CD14-positive monocyte (primary cell): ENCODE results near the gene GP9. TPM values are rescaled to one million over a fixed set of nuclear protein-coding genes. Genes with fewer than 3 reads are reported as not detected.

Experiments
- DNase-seq, 3 donors: peaks; one replicate each; pipeline ENCODE4 v3.0.0-alpha.2; 2011 to 2022
- H2AFZ ChIP-seq: 2 replicates; pipeline ENCODE4 v1.6.0; 2012; ENCODE audit warnings: mild to moderate bottlenecking, low read depth, low read length, inconsistent platforms; ENCODE audit not compliant: insufficient read depth, poor library complexity, severe bottlenecking
- H3K27ac ChIP-seq, 2 donors: 1 replicate in 1 of 2; 2 replicates in 1 of 2; pipeline ENCODE4 v1.5.1; 2012 to 2013; ENCODE audit warnings: low read length in 2 of 2, control low read depth in 1 of 2, inconsistent platforms in 1 of 2, low read depth in 1 of 2, mild to moderate bottlenecking in 1 of 2
- H3K27me3 ChIP-seq, 2 donors: one replicate each; pipeline versions ENCODE4 v1.6.0 to v1.6.1; 2011 to 2013; ENCODE audit warnings: low read length in 2 of 2; ENCODE audit not compliant: control insufficient read depth in 2 of 2, insufficient read depth in 2 of 2
- H3K36me3 ChIP-seq, 2 donors: replicated peaks in 1 of 2; 1 replicate in 1 of 2; 2 replicates in 1 of 2; pipeline versions ENCODE4 v1.5.1 to v1.6.1; 2012 to 2013; ENCODE audit warnings: low read length in 2 of 2, control low read depth in 1 of 2, inconsistent platforms in 1 of 2, mild to moderate bottlenecking in 1 of 2; ENCODE audit not compliant: insufficient read depth in 2 of 2, control insufficient read depth in 1 of 2
- H3K4me1 ChIP-seq, 2 donors: 1 replicate in 1 of 2; 2 replicates in 1 of 2; pipeline versions ENCODE4 v1.5.1 to v1.6.1; 2012 to 2013; ENCODE audit warnings: low read length in 2 of 2, control low read depth in 1 of 2, inconsistent platforms in 1 of 2, mild to moderate bottlenecking in 1 of 2, moderate library complexity in 1 of 2; ENCODE audit not compliant: insufficient read depth in 2 of 2, control insufficient read depth in 1 of 2
- H3K4me2 ChIP-seq: replicated peaks from 2 replicates; pipeline ENCODE3; 2012; ENCODE audit warnings: low read length, moderate library complexity, mild to moderate bottlenecking; ENCODE audit not compliant: poor library complexity, severe bottlenecking; ENCODE audit errors: extremely low read depth
- H3K4me3 ChIP-seq, 3 experiments: fragments of 200-600 bp in 1 of 3; sonication (generic) in 1 of 3; replicated peaks in 1 of 3; 1 replicate in 2 of 3; 2 replicates in 1 of 3; pipeline ENCODE4 v1.5.1; 2011 to 2013; ENCODE audit warnings: low read length in 3 of 3, mild to moderate bottlenecking in 3 of 3, control low read depth in 2 of 3, low read depth in 2 of 3, inconsistent platforms in 1 of 3, moderate library complexity in 1 of 3
- H3K79me2 ChIP-seq: 2 replicates; pipeline ENCODE4 v1.6.0; 2012; ENCODE audit warnings: mild to moderate bottlenecking, control low read depth, inconsistent platforms, low read length, moderate library complexity; ENCODE audit not compliant: insufficient read depth
- H3K9ac ChIP-seq: 2 replicates; pipeline ENCODE4 v1.6.0; 2017; ENCODE audit warnings: low read length, mild to moderate bottlenecking; ENCODE audit not compliant: insufficient read depth, poor library complexity, severe bottlenecking
- H3K9me3 ChIP-seq, 2 donors: replicated peaks in 1 of 2; 1 replicate in 1 of 2; 2 replicates in 1 of 2; pipeline versions ENCODE4 v1.5.1 to v1.6.1; 2012 to 2013; ENCODE audit warnings: low read length in 2 of 2, control low read depth in 1 of 2; ENCODE audit not compliant: control insufficient read depth in 1 of 2, insufficient read depth in 1 of 2
- H4K20me1 ChIP-seq: 2 replicates; pipeline ENCODE4 v1.6.0; 2012; ENCODE audit warnings: mild to moderate bottlenecking, low read length, control low read depth, moderate library complexity; ENCODE audit not compliant: insufficient read depth
- H3K27ac Mint-ChIP-seq, 7 donors: one replicate each; pipeline ENCODE4 v1.8.0; 2020; ENCODE audit warnings: mild to moderate bottlenecking in 7 of 7, mixed read lengths in 7 of 7, moderate library complexity in 6 of 7, inconsistent platforms in 2 of 7
- H3K27me3 Mint-ChIP-seq, 3 donors: one replicate each; pipeline ENCODE4 v1.8.0; 2021 to 2022; ENCODE audit warnings: low read depth in 3 of 3, mild to moderate bottlenecking in 3 of 3, mixed read lengths in 3 of 3, moderate library complexity in 3 of 3, inconsistent platforms in 1 of 3
- H3K36me3 Mint-ChIP-seq, 2 donors: one replicate each; pipeline ENCODE4 v1.8.0; 2020; ENCODE audit warnings: mixed read lengths in 2 of 2, inconsistent platforms in 1 of 2, mild to moderate bottlenecking in 1 of 2
- H3K4me1 Mint-ChIP-seq: one replicate; pipeline ENCODE4 v1.8.0; 2020; ENCODE audit warnings: mild to moderate bottlenecking, mixed read lengths
- H3K4me3 Mint-ChIP-seq, 2 donors: one replicate each; pipeline ENCODE4 v1.8.0; 2020; ENCODE audit warnings: mild to moderate bottlenecking in 2 of 2, mixed read lengths in 2 of 2, moderate library complexity in 1 of 2
- H3K9me3 Mint-ChIP-seq, 7 donors: one replicate each; pipeline ENCODE4 v1.8.0; 2020 to 2022; ENCODE audit warnings: mixed read lengths in 7 of 7, mild to moderate bottlenecking in 6 of 7, moderate library complexity in 6 of 7, inconsistent platforms in 2 of 7
- WGBS: methylation state at CpG from one replicate; pipeline ENCODE4 v1.1.5; 2013; ENCODE audit warnings: missing lambda C conversion rate; ENCODE audit not compliant: insufficient coverage; 5-methylcytosine and 5-hydroxymethylcytosine counted together
- intact Hi-C, 2 donors: fragments of 100-400 bp; cut with micrococcal nuclease; formaldehyde crosslinking; loops; one replicate each; pipeline versions ENCODE4 v1.15.0 to v1.15.1; 2023
- polyA plus RNA-seq, 3 donors: library from polyadenylated mRNA; depleted of rRNA in 1 of 3; unstranded in 2 of 3; stranded (reverse) in 1 of 3; fragments of 300-500 nt in 2 of 3; fragments of >200 nt in 1 of 3; fragmentation: Illumina TruSeq in 2 of 3; gene quantifications; 1 replicate in 2 of 3; 2 replicates in 1 of 3; pipeline ENCODE4 v1.2.3, GENCODE V29; 2012 to 2021
- TF ChIP-seq, protein P1 (sequence below): fragments of 200-600 bp; IDR thresholded peaks from one replicate; pipeline ENCODE4 v1.8.0; 2022; ENCODE audit warnings: antibody characterized with exemption, mild to moderate bottlenecking

GP9 gene
- polyA plus RNA-seq, 3 donors: 0.74 to 2.7 TPM; not detected in 1

DNA sequence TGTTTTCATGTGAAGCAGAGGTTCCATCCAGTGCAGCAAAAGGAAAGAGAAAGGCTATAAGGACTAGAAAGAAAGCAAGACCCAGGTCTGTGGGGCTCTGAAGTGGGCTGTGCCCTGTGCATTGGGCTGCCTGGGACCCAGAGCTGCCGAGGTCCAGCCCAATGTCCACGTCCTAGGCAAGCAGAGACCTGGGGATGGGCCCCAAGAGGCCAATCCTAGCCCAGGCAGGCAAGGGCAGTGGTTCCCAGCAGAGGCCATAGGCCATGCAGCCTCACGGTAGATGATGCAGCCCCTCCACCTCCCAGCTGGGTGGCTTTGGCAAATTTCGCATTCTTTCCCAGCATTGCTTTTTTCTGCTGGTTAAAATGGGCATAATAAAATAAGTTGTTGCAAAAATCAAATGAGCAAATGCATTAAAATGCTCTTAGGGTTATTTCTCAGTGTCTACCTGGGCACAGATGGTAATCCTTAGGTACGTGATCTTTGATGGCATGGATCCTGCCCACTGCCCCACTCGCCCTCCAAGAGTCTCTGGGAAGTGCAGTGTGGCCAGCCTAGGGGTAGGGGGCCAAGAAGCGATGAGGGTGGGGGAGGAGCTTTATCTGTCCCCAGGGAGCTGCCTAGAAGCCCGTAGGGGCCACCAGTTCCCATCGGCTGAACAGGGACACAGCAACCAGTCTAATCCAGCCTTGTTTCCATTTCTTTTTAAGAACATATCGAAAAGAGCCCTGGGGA lies 22.3 kb upstream of the GP9 start:
- intact Hi-C loops: no loop called here
- Mint-ChIP-seq H3K9me3 (peaks cover 0 to 2% (median 0%) of the 10 kb centered on the region in 7 donors), H3K36me3 (no peaks in the 10 kb centered on the region), H3K27ac (peak overlapping the region in 1 of 7 donors; percentile 51), H3K27me3 (peaks cover 4 to 22% (median 16%) of the 10 kb centered on the region in 3 donors), H3K4me1 (peaks cover 4% of the 10 kb centered on the region), H3K4me3 (no peak overlapping the region)
- H3K4me1 ChIP-seq: no peaks in the 10 kb centered on the region
- no peak for DNase-seq
- H4K20me1 ChIP-seq: no peaks in the 10 kb centered on the region
- H3K79me2 ChIP-seq: no peaks in the 10 kb centered on the region
- no peak overlapping the region for H3K4me2 ChIP-seq
- peaks cover 0 to 7% of the 10 kb centered on the region in 2 donors for H3K27me3 ChIP-seq
- H3K36me3 ChIP-seq: no peaks in the 10 kb centered on the region
- 94% methylated on average over 4 of the region's 10 CpGs for WGBS
- H3K27ac ChIP-seq: no peak overlapping the region
- H3K4me3 ChIP-seq: no peak overlapping the region
- H3K9ac ChIP-seq: no peak overlapping the region
- TF ChIP-seq, protein P1, sequence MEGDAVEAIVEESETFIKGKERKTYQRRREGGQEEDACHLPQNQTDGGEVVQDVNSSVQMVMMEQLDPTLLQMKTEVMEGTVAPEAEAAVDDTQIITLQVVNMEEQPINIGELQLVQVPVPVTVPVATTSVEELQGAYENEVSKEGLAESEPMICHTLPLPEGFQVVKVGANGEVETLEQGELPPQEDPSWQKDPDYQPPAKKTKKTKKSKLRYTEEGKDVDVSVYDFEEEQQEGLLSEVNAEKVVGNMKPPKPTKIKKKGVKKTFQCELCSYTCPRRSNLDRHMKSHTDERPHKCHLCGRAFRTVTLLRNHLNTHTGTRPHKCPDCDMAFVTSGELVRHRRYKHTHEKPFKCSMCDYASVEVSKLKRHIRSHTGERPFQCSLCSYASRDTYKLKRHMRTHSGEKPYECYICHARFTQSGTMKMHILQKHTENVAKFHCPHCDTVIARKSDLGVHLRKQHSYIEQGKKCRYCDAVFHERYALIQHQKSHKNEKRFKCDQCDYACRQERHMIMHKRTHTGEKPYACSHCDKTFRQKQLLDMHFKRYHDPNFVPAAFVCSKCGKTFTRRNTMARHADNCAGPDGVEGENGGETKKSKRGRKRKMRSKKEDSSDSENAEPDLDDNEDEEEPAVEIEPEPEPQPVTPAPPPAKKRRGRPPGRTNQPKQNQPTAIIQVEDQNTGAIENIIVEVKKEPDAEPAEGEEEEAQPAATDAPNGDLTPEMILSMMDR: no peak
- H2AFZ ChIP-seq: no peak overlapping the region
- H3K9me3 ChIP-seq: no peaks in the 10 kb centered on the region

DNA sequence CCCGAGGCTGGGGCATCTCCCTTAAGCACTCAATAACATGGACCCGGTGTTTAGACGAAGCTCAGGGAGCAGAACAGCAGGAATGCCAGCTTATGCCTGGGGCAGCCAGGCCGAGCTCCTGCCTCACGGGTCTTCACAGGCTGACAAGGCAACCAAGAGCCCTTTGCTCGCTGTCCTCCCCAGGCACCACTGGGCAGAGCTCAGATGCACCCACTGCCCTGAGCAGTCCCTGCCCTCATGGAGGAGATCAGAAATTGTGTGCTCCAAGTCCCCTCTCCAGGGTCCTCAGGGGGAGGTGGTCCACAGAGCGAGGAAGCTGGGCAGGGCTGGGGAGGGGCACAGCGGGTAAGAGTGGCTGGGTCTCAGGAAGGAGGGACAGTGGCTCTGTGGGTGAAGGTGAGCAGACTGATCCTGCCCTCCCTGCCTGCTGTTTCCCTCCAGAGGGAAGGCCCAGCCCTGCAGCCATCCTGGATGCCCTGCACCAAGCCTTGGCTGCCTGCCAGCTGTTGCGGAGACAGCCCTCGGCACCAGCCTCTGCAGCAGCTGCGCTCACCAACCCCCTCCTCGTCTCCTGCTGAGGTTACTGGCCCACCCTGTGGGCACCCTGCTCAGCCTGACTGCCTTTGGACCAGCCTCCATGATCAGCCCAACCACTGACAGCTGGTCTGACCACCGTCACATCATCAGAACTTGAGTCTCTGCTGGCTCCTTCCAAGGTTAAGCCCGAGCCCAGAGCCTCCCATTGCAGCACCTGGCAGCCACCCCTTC lies 21.1 kb upstream of the GP9 start:
- no peaks in the 10 kb centered on the region for H3K79me2 ChIP-seq
- H3K4me3 ChIP-seq: no peak overlapping the region
- H3K27me3 ChIP-seq: peaks cover 0 to 15% of the 10 kb centered on the region in 2 donors
- H3K9ac ChIP-seq: no peak overlapping the region
- intact Hi-C loops: no loop called here
- no peak overlapping the region for H3K27ac ChIP-seq
- no peak for DNase-seq
- Mint-ChIP-seq H3K27ac (no peak overlapping the region), H3K9me3 (peaks cover 0 to 8% (median 4%) of the 10 kb centered on the region in 7 donors), H3K36me3 (no peaks in the 10 kb centered on the region), H3K4me3 (no peak overlapping the region), H3K4me1 (peaks cover 4% of the 10 kb centered on the region), H3K27me3 (peaks cover 13 to 29% (median 23%) of the 10 kb centered on the region in 3 donors)
- H2AFZ ChIP-seq: peak overlapping the region; percentile 35
- no peaks in the 10 kb centered on the region for H3K4me1 ChIP-seq
- TF ChIP-seq, protein P1: no peak
- no peaks in the 10 kb centered on the region for H3K36me3 ChIP-seq
- no peaks in the 10 kb centered on the region for H3K9me3 ChIP-seq
- no peaks in the 10 kb centered on the region for H4K20me1 ChIP-seq
- no peak overlapping the region for H3K4me2 ChIP-seq
- 56% methylated on average over 12 of the region's 14 CpGs for WGBS
